Measurements from ENCODE around the gene CLTB. TPM values are rescaled to one million over a fixed set of nuclear protein-coding genes. Genes with fewer than 3 reads are reported as not detected.

CLTB gene
- total and polyA plus RNA-seq, 2 of the 13 experiments (the other 11 are each of a cell fraction or from before 2014, with no cell fraction given): 23.3 to 33.8 TPM

- TF ChIP-seq RNF219 (CRISPR knock-in tag; IDR thresholded peaks at IDR 0.05) (0 out of 2 replicates have a peak, but pooled peaks have one; percentile 44), ZFY (CRISPR knock-in tag; IDR thresholded peaks at IDR 0.05) (peak; percentile 9; the same call in 1 of the 2 replicates), AKNA (CRISPR knock-in tag; IDR thresholded peaks at IDR 0.05; ENCODE audit: borderline replicate concordance) (no peak), ZNF446 (CRISPR knock-in tag; IDR thresholded peaks at IDR 0.05) (peak; percentile 77; the same call in 1 of the 2 replicates), BCL3 (CRISPR knock-in tag; IDR thresholded peaks at IDR 0.05) (no peak), SAP130 (CRISPR knock-in tag; IDR thresholded peaks at IDR 0.05; ENCODE audit: low read depth) (0 out of 2 replicates have a peak, but pooled peaks have one; percentile 2), ZNF709 (CRISPR knock-in tag; IDR thresholded peaks at IDR 0.05) (peak; percentile 43; the same call in 1 of the 2 replicates), SUZ12 (IDR thresholded peaks at IDR 0.05; ENCODE audit: low read depth, low read length) (no peak), ZNF414 (CRISPR knock-in tag; IDR thresholded peaks at IDR 0.05) (0 out of 2 replicates have a peak, but pooled peaks have one; percentile 3), STAG1 (CRISPR knock-in tag; IDR thresholded peaks at IDR 0.05) (no peak), ZBTB10 (CRISPR knock-in tag; IDR thresholded peaks at IDR 0.05; ENCODE audit: borderline replicate concordance) (no peak), BORCS8-MEF2B (CRISPR knock-in tag; IDR thresholded peaks at IDR 0.05) (0 out of 2 replicates have a peak, but pooled peaks have one; percentile 2), RCOR2 (CRISPR knock-in tag; IDR thresholded peaks at IDR 0.05) (no peak), ERF (CRISPR knock-in tag; IDR thresholded peaks at IDR 0.05) (no peak), ESRRA (CRISPR knock-in tag; IDR thresholded peaks at IDR 0.05; ENCODE audit: low read depth) (no peak)
Observed at GRCh38 chr5:176446884-176447590, 30.7 kb upstream of the CLTB start (continued).

All from HepG2 (cell line).